ENCODE results near the gene NBPF26.
"Not testable (repeated sequence)": the region's sequence is repeated elsewhere in the genome, so short reads cannot be mapped to it uniquely, and the experiment has no call there.

NBPF26 gene

GRCh38 chr1:120723715-120724402, at the start of gene NBPF26:
Gene NBPF26 (plus strand): TSS chr1:120723945.
- FAIRE-seq; DNase-seq (ENCODE audit: extremely low spot score, insufficient read length, low read depth): not testable (repeated sequence)

- not testable (repeated sequence) for FAIRE-seq
Observed at GRCh38 chr1:120680106-120680819, 43.5 kb upstream of the NBPF26 start.

DNA sequence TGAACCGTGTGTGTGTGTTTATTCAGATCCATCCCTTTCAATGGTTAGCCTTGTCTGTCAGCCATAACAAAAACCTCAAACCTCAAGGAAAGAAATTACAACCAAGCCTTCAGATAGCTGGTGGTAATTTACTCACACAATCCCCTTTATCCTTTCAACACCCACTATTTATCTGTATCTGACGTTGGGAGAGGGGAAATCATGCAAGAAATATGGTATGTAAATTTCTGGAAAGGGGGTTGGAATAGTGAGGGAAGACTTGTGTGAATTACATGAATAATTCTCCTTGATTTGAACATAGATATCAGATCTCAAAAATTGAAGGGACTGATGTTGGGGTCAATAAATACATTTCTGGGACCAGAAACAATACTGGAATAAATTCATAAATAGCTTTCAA, 42.8 kb upstream of the NBPF26 start:
- not testable (repeated sequence) for FAIRE-seq; DNase-seq (ENCODE audit: extremely low spot score, insufficient read length, low read depth)

More at GRCh38 chr1:120680106-120680819, 43.5 kb upstream of the NBPF26 start:
- not testable (repeated sequence) for DNase-seq (ENCODE audit: extremely low spot score, insufficient read length, low read depth)

DNA sequence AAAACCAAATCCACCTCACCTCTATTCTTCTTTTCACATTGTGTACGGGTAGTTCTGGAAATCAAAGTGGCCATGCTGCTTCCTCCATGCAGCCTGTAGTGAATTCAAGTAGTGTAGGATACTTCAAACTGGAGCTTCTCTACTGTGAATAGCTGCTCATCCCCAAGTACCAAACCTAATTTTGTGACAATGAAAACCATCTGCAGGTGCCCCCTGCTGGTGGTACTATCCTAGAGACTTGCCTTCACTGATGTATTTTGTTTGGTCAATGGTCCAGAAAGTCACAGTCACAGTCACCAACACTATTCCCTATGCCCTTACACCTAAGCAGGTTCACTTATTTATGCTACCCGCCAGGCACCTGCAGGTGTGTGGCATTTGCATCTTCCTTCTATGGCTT, 39.3 kb upstream of the NBPF26 start:
- DNase-seq (ENCODE audit: extremely low spot score, insufficient read length, low read depth); FAIRE-seq: not testable (repeated sequence)

- not testable (repeated sequence) for FAIRE-seq
Observed at GRCh38 chr1:120685622-120686021, 38.1 kb upstream of the NBPF26 start.

GRCh38 chr1:120687250-120687649, 36.5 kb upstream of the NBPF26 start:
- not testable (repeated sequence) for DNase-seq (ENCODE audit: extremely low spot score, insufficient read length, low read depth); FAIRE-seq

More at GRCh38 chr1:120685622-120686021, 38.1 kb upstream of the NBPF26 start:
- not testable (repeated sequence) for DNase-seq (ENCODE audit: extremely low spot score, insufficient read length, low read depth)

GRCh38 chr1:120700807-120701562, 22.8 kb upstream of the NBPF26 start:
- DNase-seq (ENCODE audit: extremely low spot score, insufficient read length, low read depth); FAIRE-seq: not testable (repeated sequence)

GRCh38 chr1:120723358-120723714, 409 bp upstream of the NBPF26 start:
- FAIRE-seq; DNase-seq (ENCODE audit: extremely low spot score, insufficient read length, low read depth): not testable (repeated sequence)

DNA sequence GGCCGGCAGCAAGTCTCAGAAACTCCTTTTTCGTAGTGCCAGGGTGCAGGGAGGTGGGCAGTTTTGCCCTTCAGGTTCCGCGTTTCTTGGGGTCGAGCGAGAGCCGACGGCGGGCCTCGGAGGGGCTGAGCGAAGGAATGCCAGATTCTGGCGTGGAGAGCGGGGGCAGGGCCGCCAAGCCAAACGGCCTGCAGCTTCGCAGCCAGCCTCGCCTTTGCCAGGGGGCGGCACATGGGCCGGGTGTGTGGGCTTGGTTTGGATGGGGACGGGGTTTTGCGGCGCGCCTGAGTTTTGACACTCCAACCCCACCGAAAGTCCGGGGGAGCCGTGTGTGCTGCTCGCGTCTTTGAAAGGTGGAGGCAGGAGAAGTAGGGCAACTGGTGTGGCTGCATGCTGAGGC, 762 bp downstream of the NBPF26 start:
- not testable (repeated sequence) for FAIRE-seq

DNA sequence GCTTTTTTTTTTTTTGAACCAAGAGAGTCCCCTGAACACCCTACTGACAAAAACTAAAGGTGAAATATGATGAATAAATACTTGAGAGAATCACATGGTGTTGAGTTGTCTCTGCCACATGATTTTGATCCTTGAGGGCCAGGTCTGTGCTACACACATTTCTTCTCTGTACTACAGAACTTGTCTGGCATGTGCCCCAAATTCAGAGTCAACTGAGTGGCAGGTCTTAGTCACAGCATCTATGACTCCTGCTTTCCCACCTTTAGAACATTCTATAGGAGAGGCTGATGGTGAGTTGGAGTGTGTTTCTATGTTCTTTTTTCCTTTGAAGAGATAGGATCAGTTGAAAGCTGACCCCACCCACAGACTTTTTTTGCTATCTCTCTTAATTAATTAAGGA, 5.1 kb downstream of the NBPF26 start:
- not testable (repeated sequence) for FAIRE-seq; DNase-seq (ENCODE audit: extremely low spot score, insufficient read length, low read depth)

More for the DNA sequence above, 762 bp downstream of the NBPF26 start:
- not testable (repeated sequence) for DNase-seq (ENCODE audit: extremely low spot score, insufficient read length, low read depth)

- not testable (repeated sequence) for FAIRE-seq; DNase-seq (ENCODE audit: extremely low spot score, insufficient read length, low read depth)
Observed at GRCh38 chr1:120769090-120769489, 45.3 kb downstream of the NBPF26 start.

- not testable (repeated sequence) for FAIRE-seq; DNase-seq (ENCODE audit: extremely low spot score, insufficient read length, low read depth)
Observed at GRCh38 chr1:120805452-120805851, 81.7 kb downstream of the NBPF26 start.

DNA sequence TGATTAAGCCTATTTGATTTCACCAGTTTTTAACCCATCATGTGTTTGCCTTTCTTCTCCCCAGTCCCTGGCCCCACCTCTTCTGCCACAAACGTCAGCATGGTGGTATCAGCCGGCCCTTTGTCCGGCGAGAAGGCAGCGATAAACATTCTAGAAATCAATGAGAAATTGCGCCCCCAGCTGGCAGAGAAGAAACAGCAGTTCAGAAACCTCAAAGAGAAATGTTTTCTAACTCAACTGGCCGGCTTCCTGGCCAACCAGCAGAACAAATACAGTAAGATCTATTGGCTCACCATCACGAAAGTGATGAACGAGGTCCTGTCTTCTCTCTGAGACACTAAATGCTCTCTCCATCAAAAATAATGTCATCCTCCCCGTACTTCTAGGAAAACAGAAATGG, 88.1 kb downstream of the NBPF26 start:
- not testable (repeated sequence) for FAIRE-seq; DNase-seq (ENCODE audit: extremely low spot score, insufficient read length, low read depth)

DNA sequence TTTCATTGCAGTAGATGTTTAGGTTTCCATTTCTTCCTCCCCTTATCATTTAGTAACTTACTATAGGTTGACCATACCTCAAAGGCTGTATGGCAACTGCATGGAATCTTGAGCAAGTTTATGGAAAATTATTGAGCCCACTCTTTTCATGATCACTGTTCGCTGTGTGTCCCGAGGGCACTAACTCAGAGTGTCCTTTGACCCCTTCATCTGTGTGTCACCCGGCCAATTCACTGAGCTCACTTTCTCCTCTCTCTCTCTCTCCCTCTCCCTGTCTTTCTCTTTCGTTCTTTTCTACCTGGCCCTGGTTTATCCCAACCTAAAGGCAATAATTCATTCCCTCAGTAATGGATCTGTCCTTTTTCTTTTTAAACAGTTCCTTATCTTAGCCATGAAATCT, 101.3 kb downstream of the NBPF26 start:
- DNase-seq (ENCODE audit: extremely low spot score, insufficient read length, low read depth); FAIRE-seq: not testable (repeated sequence)

DNA sequence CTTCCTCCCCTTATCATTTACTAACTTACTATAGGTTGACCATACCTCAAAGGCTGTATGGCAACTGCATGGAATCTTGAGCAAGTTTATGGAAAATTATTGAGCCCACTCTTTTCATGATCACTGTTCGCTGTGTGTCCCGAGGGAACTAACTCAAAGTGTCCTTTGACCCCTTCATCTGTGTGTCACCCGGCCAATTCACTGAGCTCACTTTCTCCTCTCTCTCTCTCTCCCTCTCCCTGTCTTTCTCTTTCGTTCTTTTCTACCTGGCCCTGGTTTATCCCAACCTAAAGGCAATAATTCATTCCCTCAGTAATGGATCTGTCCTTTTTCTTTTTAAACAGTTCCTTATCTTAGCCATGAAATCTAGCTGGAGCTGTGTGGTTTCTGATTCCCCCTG, 102.9 kb downstream of the NBPF26 start:
- not testable (repeated sequence) for FAIRE-seq; DNase-seq (ENCODE audit: extremely low spot score, insufficient read length, low read depth)

DNA sequence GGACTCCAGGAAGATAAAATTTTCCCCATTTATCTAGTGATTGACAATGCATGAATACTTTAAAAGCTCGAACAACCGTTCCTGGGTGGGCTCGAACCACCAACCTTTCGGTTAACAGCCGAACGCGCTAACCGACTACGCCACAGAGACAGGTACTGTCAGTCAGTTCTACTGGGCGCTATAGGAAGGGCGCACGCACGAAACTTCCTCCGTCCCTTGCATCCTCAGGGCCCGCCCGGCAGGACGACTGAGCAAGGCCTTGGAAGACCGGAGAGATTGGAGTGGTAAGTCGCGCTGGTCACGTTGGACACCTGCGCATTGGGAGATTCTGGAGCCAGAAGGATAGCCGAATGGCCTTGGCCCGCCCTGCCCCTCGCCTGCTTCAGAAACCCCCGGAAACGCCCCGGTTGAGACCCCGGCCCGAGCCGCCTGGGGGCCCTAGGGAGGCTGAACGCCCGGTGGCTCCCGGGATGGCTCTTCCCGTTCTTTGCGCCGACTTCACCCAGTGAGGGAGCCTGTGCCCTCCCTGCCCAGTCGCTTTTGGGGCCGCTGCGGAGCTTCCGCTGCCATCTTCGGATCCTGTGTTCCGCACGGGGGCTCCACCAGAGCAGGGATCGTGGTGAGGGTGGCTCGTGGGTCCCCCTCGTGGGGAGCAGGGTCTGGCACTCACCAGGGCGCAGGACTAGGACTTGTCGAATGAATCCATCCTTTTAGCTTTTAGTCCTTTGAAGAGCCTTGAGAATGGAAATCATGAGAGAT, 120.6 kb downstream of the NBPF26 start:
- DNase-seq (ENCODE audit: extremely low spot score, insufficient read length, low read depth); FAIRE-seq: not testable (repeated sequence)

GRCh38 chr1:120844945-120845330, 121.2 kb downstream of the NBPF26 start:
- not testable (repeated sequence) for DNase-seq (ENCODE audit: extremely low spot score, insufficient read length, low read depth); FAIRE-seq

DNA sequence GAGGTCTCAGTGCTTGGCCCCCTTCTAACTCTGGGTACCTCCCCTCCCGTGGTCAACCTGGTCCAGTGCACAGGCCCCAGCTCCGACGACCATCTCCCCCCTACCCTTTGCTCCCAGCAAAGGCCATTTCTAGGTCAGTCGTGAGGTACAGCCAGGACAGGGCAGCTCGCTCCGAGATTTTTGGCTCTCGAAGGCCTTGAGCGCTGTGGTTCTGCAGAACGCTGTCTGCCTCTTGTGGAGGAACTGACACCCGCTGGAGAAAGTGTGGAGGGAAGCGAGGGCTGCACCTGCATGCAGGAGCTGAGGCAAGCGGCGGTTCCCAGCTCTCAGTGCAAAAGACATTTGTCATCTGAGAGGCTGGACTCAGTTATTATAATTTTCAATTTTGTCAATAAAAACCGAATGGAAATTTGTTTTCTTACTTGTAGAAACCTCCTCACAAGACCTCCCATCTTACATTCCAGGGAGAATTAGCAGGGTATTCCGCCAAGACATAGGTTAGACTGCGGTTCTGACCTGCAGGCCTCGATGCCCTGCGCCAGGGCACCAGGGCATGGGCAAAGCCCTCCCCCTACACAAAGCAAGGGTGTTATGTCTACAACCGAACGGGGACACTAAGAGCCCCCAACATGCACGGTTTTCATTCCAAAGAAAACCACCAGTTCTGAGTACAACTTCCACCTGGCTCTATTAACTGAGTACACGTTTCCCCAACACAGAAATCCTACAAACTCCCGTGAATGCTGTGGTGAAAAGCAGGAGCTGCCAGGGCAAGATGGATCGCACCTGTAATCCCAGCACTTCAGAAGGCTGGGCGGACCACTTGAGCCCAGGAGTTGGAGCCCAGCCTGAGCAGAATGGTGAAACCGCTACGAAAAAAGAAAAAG, 125.9 kb downstream of the NBPF26 start:
- FAIRE-seq; DNase-seq (ENCODE audit: extremely low spot score, insufficient read length, low read depth): not testable (repeated sequence)

DNA sequence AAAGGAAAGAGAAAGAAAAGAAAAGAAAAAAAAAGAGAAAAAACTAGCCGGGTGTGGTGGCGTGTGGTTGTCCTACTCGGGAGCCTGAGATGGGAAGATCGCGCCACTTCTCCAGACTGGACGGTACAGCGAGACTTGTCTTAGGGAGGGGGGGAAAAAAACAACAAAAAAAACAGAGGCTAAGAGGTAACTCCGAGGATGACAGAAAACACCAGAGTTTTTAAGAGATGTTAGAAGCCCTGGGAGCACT, 126.5 kb downstream of the NBPF26 start:
- not testable (repeated sequence) for FAIRE-seq; DNase-seq (ENCODE audit: extremely low spot score, insufficient read length, low read depth)

Data from GM18507 (cell line).